COLO668 (cell line): ENCODE data around the gene CHID1.

Source experiments
- DNase-seq: peaks from one replicate; lab custom pipeline; 2025; ENCODE audit not compliant: unreplicated experiment; lab: John Stamatoyannopoulos, UW

CHID1 gene

GRCh38 chr11:933142-933851 is 22.7 kb upstream of the CHID1 start:
- DNase-seq, result no peak

- DNase-seq, result no peak
Measured at GRCh38 chr11:932435-932834, 21.8 kb upstream of the CHID1 start.

GRCh38 chr11:931385-931784 is 20.8 kb upstream of the CHID1 start:
- no peak for DNase-seq

- no peak for DNase-seq
Measured at GRCh38 chr11:929405-929804, 18.8 kb upstream of the CHID1 start.

GRCh38 chr11:928786-929185 is 18.2 kb upstream of the CHID1 start:
- DNase-seq, result no peak

- no peak for DNase-seq
Measured at GRCh38 chr11:927871-928270, 17.3 kb upstream of the CHID1 start.

- DNase-seq, result peak; percentile 2
Measured at GRCh38 chr11:926341-926916, 15.8 kb upstream of the CHID1 start.

- DNase-seq, result peak; percentile 84
Measured at GRCh38 chr11:925496-926301, 15.1 kb upstream of the CHID1 start, which contains the start of gene AP2A2. AP2A2 (plus strand) TSS chr11:925870; CDS start chr11:926022, 152 bp downstream.

- no peak for DNase-seq
Measured at GRCh38 chr11:925158-925495, 14.5 kb upstream of the CHID1 start.

GRCh38 chr11:924406-925157 is 14.0 kb upstream of the CHID1 start:
- DNase-seq, result no peak

GRCh38 chr11:923691-924405 is 13.2 kb upstream of the CHID1 start:
- no peak for DNase-seq

GRCh38 chr11:921921-922678 is 11.5 kb upstream of the CHID1 start:
- no peak for DNase-seq

- no peak for DNase-seq
Measured at GRCh38 chr11:917426-917825, 6.8 kb upstream of the CHID1 start.

- no peak for DNase-seq
Measured at GRCh38 chr11:914747-915501, 4.3 kb upstream of the CHID1 start.

GRCh38 chr11:914204-914603 is 3.6 kb upstream of the CHID1 start:
- DNase-seq, result no peak

- no peak for DNase-seq
Measured at GRCh38 chr11:913043-913442, 2.4 kb upstream of the CHID1 start.

GRCh38 chr11:912266-912665 is 1.7 kb upstream of the CHID1 start:
- no peak for DNase-seq

- no peak for DNase-seq
Measured at GRCh38 chr11:911890-912219, 1.2 kb upstream of the CHID1 start.

GRCh38 chr11:911031-911889 is 650 bp upstream of the CHID1 start:
- no peak for DNase-seq
